NB4 (cell line): Measurements from ENCODE around the gene ZBTB20.

Experiments used
- CTCF ChIP-seq: IDR thresholded peaks from one replicate; pipeline ENCODE4 v1.5.1; 2012; ENCODE audit warnings: low read depth, low read length
- MYC ChIP-seq: IDR thresholded peaks from 2 replicates; pipeline ENCODE4 v1.6.1; 2011; ENCODE audit warnings: low read depth, low read length
- POLR2A ChIP-seq: IDR thresholded peaks from 2 replicates; pipeline ENCODE4 v1.6.1; 2011; ENCODE audit warnings: mild to moderate bottlenecking; ENCODE audit not compliant: insufficient read length; ENCODE audit errors: extremely low read depth
- TF ChIP-seq, protein P1 (sequence below): IDR thresholded peaks from 2 replicates; pipeline ENCODE4 v1.6.1; 2011; ENCODE audit warnings: low read depth, low read length

- no peak for TF ChIP-seq POLR2A
- TF ChIP-seq CTCF, result no peak
- no peak for TF ChIP-seq MYC
- TF ChIP-seq, protein P1, sequence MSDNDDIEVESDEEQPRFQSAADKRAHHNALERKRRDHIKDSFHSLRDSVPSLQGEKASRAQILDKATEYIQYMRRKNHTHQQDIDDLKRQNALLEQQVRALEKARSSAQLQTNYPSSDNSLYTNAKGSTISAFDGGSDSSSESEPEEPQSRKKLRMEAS, result no peak
Observed at GRCh38 chr3:114313426-114313825, 833.7 kb downstream of the ZBTB20 start.
